Prostate gland (tissue), 2 donors: ENCODE results near the gene ZDHHC11.
"Not testable (repeated sequence)": the region's sequence is repeated elsewhere in the genome, so short reads cannot be mapped to it uniquely, and the experiment has no call there.

Experiments used
- POLR2A ChIP-seq: fragments of 450-650 bp; IDR thresholded peaks from one replicate; pipeline ENCODE4 v1.6.1; 2016; ENCODE audit warnings: antibody characterized with exemption, mild to moderate bottlenecking
- POLR2AphosphoS5 ChIP-seq: sonication (generic); formaldehyde crosslinking; IDR thresholded peaks from one replicate; pipeline ENCODE4 v1.6.1; 2017; ENCODE audit warnings: antibody characterized with exemption
- TF ChIP-seq, protein P1 (sequence below), 4 experiments: fragments of 200-600 bp in 2 of 4; fragments of 450-650 bp in 2 of 4; sonication (generic) in 2 of 4; IDR thresholded peaks; 1 replicate in 3 of 4; 2 replicates in 1 of 4; pipeline ENCODE4 v1.5.1; 2016 to 2019; ENCODE audit warnings: antibody characterized with exemption in 4 of 4, mild to moderate bottlenecking in 2 of 4, moderate library complexity in 2 of 4

DNA sequence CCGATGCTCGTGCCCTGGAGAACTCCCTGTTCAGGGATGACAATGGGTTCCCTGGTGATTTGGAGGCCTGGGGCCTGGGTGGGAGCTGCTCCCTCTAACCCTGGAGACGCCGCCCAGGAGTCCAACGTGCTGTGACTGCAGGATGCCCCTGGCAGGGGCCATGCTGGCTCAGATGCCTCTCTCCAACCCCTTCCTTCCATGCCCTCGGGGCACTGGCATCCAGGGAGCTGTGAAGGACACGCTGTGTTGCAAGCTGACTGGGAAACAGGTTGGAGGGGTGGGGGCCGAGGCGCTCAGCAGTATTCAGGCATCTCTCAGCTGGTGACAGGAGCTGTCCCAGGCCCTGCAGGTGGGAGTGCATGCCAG is 75.2 kb downstream of the ZDHHC11 start:
- TF ChIP-seq, protein P1, sequence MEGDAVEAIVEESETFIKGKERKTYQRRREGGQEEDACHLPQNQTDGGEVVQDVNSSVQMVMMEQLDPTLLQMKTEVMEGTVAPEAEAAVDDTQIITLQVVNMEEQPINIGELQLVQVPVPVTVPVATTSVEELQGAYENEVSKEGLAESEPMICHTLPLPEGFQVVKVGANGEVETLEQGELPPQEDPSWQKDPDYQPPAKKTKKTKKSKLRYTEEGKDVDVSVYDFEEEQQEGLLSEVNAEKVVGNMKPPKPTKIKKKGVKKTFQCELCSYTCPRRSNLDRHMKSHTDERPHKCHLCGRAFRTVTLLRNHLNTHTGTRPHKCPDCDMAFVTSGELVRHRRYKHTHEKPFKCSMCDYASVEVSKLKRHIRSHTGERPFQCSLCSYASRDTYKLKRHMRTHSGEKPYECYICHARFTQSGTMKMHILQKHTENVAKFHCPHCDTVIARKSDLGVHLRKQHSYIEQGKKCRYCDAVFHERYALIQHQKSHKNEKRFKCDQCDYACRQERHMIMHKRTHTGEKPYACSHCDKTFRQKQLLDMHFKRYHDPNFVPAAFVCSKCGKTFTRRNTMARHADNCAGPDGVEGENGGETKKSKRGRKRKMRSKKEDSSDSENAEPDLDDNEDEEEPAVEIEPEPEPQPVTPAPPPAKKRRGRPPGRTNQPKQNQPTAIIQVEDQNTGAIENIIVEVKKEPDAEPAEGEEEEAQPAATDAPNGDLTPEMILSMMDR (IDR thresholded peaks at IDR 0.05) = not testable (repeated sequence)
- not testable (repeated sequence) for TF ChIP-seq POLR2A, POLR2AphosphoS5
